ENCODE measurements around the gene DGKG.

Gene DGKG

GRCh38 chr3:186273586-186273985 is 88.4 kb downstream of the DGKG start:
- H3K27ac ChIP-seq (ENCODE audit: low read depth, low read length): no peak overlapping the region
- H3K4me1 ChIP-seq (ENCODE audit: control insufficient read depth, insufficient read depth, low read length): peaks cover 5% of the 10 kb centered on the region; the same call in 1 of the 2 replicates
- no peaks in the 10 kb centered on the region for H3K27me3 ChIP-seq (ENCODE audit: control insufficient read depth, insufficient read depth, low read length)
- H3K9me3 ChIP-seq (ENCODE audit: control insufficient read depth, insufficient read depth, low read length): no peaks in the 10 kb centered on the region
- H3K4me3 ChIP-seq (ENCODE audit: low read depth, low read length): no peak overlapping the region
- no peak overlapping the region for H3K9ac ChIP-seq (ENCODE audit: low read depth, low read length)
- H3K36me3 ChIP-seq (ENCODE audit: control insufficient read depth, insufficient read depth, low read length): no peaks in the 10 kb centered on the region

- Histone ChIP-seq H3K4me3 (ENCODE audit: low read depth, low read length) (no peak overlapping the region), H3K27me3 (ENCODE audit: control insufficient read depth, insufficient read depth, low read length) (no peaks in the 10 kb centered on the region), H3K27ac (ENCODE audit: low read depth, low read length) (no peak overlapping the region), H3K4me1 (ENCODE audit: control insufficient read depth, insufficient read depth, low read length) (no peaks in the 10 kb centered on the region), H3K36me3 (ENCODE audit: control insufficient read depth, insufficient read depth, low read length) (no peaks in the 10 kb centered on the region), H3K9ac (ENCODE audit: low read depth, low read length) (no peak overlapping the region), H3K9me3 (ENCODE audit: control insufficient read depth, insufficient read depth, low read length) (no peaks in the 10 kb centered on the region)
Measured at GRCh38 chr3:186270701-186271100, 91.3 kb downstream of the DGKG start.

- Histone ChIP-seq H3K36me3 (ENCODE audit: control insufficient read depth, insufficient read depth, low read length) (no peaks in the 10 kb centered on the region), H3K4me1 (ENCODE audit: control insufficient read depth, insufficient read depth, low read length) (no peaks in the 10 kb centered on the region), H3K27ac (ENCODE audit: low read depth, low read length) (no peak overlapping the region), H3K27me3 (ENCODE audit: control insufficient read depth, insufficient read depth, low read length) (no peaks in the 10 kb centered on the region), H3K9me3 (ENCODE audit: control insufficient read depth, insufficient read depth, low read length) (no peaks in the 10 kb centered on the region), H3K9ac (ENCODE audit: low read depth, low read length) (no peak overlapping the region), H3K4me3 (ENCODE audit: low read depth, low read length) (no peak overlapping the region)
Measured at GRCh38 chr3:186268616-186269448, 93.2 kb downstream of the DGKG start.

- Histone ChIP-seq H3K27ac (ENCODE audit: low read depth, low read length) (no peak overlapping the region), H3K4me1 (ENCODE audit: control insufficient read depth, insufficient read depth, low read length) (no peaks in the 10 kb centered on the region), H3K9me3 (ENCODE audit: control insufficient read depth, insufficient read depth, low read length) (no peaks in the 10 kb centered on the region), H3K27me3 (ENCODE audit: control insufficient read depth, insufficient read depth, low read length) (no peaks in the 10 kb centered on the region), H3K36me3 (ENCODE audit: control insufficient read depth, insufficient read depth, low read length) (no peaks in the 10 kb centered on the region), H3K4me3 (ENCODE audit: low read depth, low read length) (no peak overlapping the region), H3K9ac (ENCODE audit: low read depth, low read length) (no peak overlapping the region)
Measured at GRCh38 chr3:186267758-186268157, 94.3 kb downstream of the DGKG start.

GRCh38 chr3:186264608-186265400 is 97.2 kb downstream of the DGKG start:
- no peaks in the 10 kb centered on the region for H3K27me3 ChIP-seq (ENCODE audit: control insufficient read depth, insufficient read depth, low read length)

GRCh38 chr3:186261638-186262037 is 100.4 kb downstream of the DGKG start:
- Histone ChIP-seq H3K27me3 (ENCODE audit: control insufficient read depth, insufficient read depth, low read length) (no peaks in the 10 kb centered on the region), H3K4me3 (ENCODE audit: low read depth, low read length) (no peak overlapping the region), H3K27ac (ENCODE audit: low read depth, low read length) (no peak overlapping the region), H3K36me3 (ENCODE audit: control insufficient read depth, insufficient read depth, low read length) (no peaks in the 10 kb centered on the region), H3K9me3 (ENCODE audit: control insufficient read depth, insufficient read depth, low read length) (no peaks in the 10 kb centered on the region), H3K4me1 (ENCODE audit: control insufficient read depth, insufficient read depth, low read length) (peaks cover 13% of the 10 kb centered on the region), H3K9ac (ENCODE audit: low read depth, low read length) (no peak overlapping the region)

More at GRCh38 chr3:186264608-186265400, 97.2 kb downstream of the DGKG start:
- H3K9me3 ChIP-seq (ENCODE audit: control insufficient read depth, insufficient read depth, low read length): no peaks in the 10 kb centered on the region
- no peak overlapping the region for H3K9ac ChIP-seq (ENCODE audit: low read depth, low read length)
- no peak overlapping the region for H3K4me3 ChIP-seq (ENCODE audit: low read depth, low read length)
- no peak overlapping the region for H3K27ac ChIP-seq (ENCODE audit: low read depth, low read length)
- no peaks in the 10 kb centered on the region for H3K36me3 ChIP-seq (ENCODE audit: control insufficient read depth, insufficient read depth, low read length)
- H3K4me1 ChIP-seq (ENCODE audit: control insufficient read depth, insufficient read depth, low read length): peaks cover 5% of the 10 kb centered on the region

- H3K9ac ChIP-seq (ENCODE audit: low read depth, low read length): no peak overlapping the region
- H3K27me3 ChIP-seq (ENCODE audit: control insufficient read depth, insufficient read depth, low read length): no peaks in the 10 kb centered on the region
- no peaks in the 10 kb centered on the region for H3K36me3 ChIP-seq (ENCODE audit: control insufficient read depth, insufficient read depth, low read length)
- no peak overlapping the region for H3K27ac ChIP-seq (ENCODE audit: low read depth, low read length)
- H3K9me3 ChIP-seq (ENCODE audit: control insufficient read depth, insufficient read depth, low read length): no peaks in the 10 kb centered on the region
- no peak overlapping the region for H3K4me3 ChIP-seq (ENCODE audit: low read depth, low read length)
- peaks cover 13% of the 10 kb centered on the region for H3K4me1 ChIP-seq (ENCODE audit: control insufficient read depth, insufficient read depth, low read length)
Measured at GRCh38 chr3:186260726-186261125, 101.3 kb downstream of the DGKG start.

- no peaks in the 10 kb centered on the region for H3K9me3 ChIP-seq (ENCODE audit: control insufficient read depth, insufficient read depth, low read length)
- H3K9ac ChIP-seq (ENCODE audit: low read depth, low read length): no peak overlapping the region
- 0 out of 2 replicates have a peak overlapping the region, but pooled peaks have one; percentile 10 for H3K4me3 ChIP-seq (ENCODE audit: low read depth, low read length)
- no peak overlapping the region for H3K27ac ChIP-seq (ENCODE audit: low read depth, low read length)
- no peaks in the 10 kb centered on the region for H3K36me3 ChIP-seq (ENCODE audit: control insufficient read depth, insufficient read depth, low read length)
- peaks cover 13% of the 10 kb centered on the region for H3K4me1 ChIP-seq (ENCODE audit: control insufficient read depth, insufficient read depth, low read length)
- no peaks in the 10 kb centered on the region for H3K27me3 ChIP-seq (ENCODE audit: control insufficient read depth, insufficient read depth, low read length)
Measured at GRCh38 chr3:186259612-186260383, 102.2 kb downstream of the DGKG start.

GRCh38 chr3:186258968-186259367 is 103.1 kb downstream of the DGKG start:
- Histone ChIP-seq H3K4me1 (ENCODE audit: control insufficient read depth, insufficient read depth, low read length) (peaks cover 13% of the 10 kb centered on the region), H3K9ac (ENCODE audit: low read depth, low read length) (no peak overlapping the region), H3K4me3 (ENCODE audit: low read depth, low read length) (0 out of 2 replicates have a peak overlapping the region, but pooled peaks have one; percentile 10), H3K9me3 (ENCODE audit: control insufficient read depth, insufficient read depth, low read length) (no peaks in the 10 kb centered on the region), H3K27me3 (ENCODE audit: control insufficient read depth, insufficient read depth, low read length) (no peaks in the 10 kb centered on the region), H3K27ac (ENCODE audit: low read depth, low read length) (no peak overlapping the region), H3K36me3 (ENCODE audit: control insufficient read depth, insufficient read depth, low read length) (no peaks in the 10 kb centered on the region)

- no peak overlapping the region for H3K4me3 ChIP-seq (ENCODE audit: low read depth, low read length)
- H3K9ac ChIP-seq (ENCODE audit: low read depth, low read length): no peak overlapping the region
- no peaks in the 10 kb centered on the region for H3K27me3 ChIP-seq (ENCODE audit: control insufficient read depth, insufficient read depth, low read length)
- peaks cover 13% of the 10 kb centered on the region for H3K4me1 ChIP-seq (ENCODE audit: control insufficient read depth, insufficient read depth, low read length)
- H3K27ac ChIP-seq (ENCODE audit: low read depth, low read length): no peak overlapping the region
- H3K36me3 ChIP-seq (ENCODE audit: control insufficient read depth, insufficient read depth, low read length): no peaks in the 10 kb centered on the region
- no peaks in the 10 kb centered on the region for H3K9me3 ChIP-seq (ENCODE audit: control insufficient read depth, insufficient read depth, low read length)
Measured at GRCh38 chr3:186257866-186258265, 104.2 kb downstream of the DGKG start.
